ENCODE data around the gene TAL2. TPM values are rescaled to one million over a fixed set of nuclear protein-coding genes. Genes with fewer than 3 reads are reported as not detected.

TAL2 gene
- total and polyA plus RNA-seq, 2 donors = 0.69 TPM; not detected in 1

- peaks cover 3% of the 10 kb centered on the region for H3K36me3 ChIP-seq (ENCODE audit: insufficient read depth)
- H3K4me3 ChIP-seq (ENCODE audit: low read depth, low read length) = no peak overlapping the region
- no peak overlapping the region for H3K27ac ChIP-seq (ENCODE audit: low read depth)
- DNase-seq (ENCODE audit: extremely low spot score) = no peak
- H3K4me1 ChIP-seq (ENCODE audit: insufficient read depth) = no peaks in the 10 kb centered on the region
- 97% methylated on average over 8 of the region's 8 CpGs for WGBS
Measured at GRCh38 chr9:105706156-105706555, 43.9 kb downstream of the TAL2 start.

DNA sequence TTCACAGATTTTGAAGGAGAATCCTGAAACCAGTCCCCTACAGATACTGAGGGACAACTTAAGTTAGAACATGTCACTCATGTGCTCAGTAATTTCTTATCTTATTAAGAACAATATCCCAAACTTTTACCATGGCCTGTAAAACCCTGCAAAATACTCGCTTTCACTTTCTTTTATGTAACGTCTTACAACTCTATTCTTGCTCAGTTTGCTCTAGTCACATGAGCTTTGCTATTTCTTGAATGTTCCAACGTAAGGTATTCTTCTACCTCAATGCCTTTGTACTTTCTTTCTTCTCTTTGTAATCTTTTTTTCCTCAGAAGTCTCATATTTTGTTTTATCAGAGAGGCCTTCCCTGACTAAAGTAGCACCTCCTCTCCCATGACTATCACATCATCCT is 46.1 kb downstream of the TAL2 start:
- WGBS = 89% methylated on average over 3 of the region's 3 CpGs

DNA sequence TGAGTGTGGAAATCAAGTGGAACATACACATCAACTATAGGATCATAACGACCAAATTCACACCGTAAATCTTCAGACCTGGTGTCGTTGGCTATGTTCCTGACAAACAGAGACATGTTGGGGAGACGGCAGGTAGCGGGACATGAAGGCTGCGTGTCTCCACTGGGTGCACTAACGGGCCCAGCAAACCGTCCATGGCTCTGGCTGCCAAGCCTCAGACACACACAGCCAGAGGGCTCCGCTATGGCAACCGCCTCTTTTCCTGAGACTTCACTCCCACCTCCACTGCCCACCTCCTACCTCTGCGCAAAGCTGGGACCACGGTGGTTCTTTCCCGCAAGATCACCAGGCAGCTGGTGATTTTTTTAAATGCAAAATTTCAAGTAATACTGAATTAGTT is 48.4 kb downstream of the TAL2 start:
- 95% methylated on average over 13 of the region's 13 CpGs for WGBS
- Histone ChIP-seq H3K27ac (ENCODE audit: low read depth) (no peak overlapping the region), H3K4me3 (ENCODE audit: low read depth, low read length) (no peak overlapping the region), H3K4me1 (ENCODE audit: insufficient read depth) (no peaks in the 10 kb centered on the region), H3K36me3 (ENCODE audit: insufficient read depth) (peaks cover 3% of the 10 kb centered on the region)
- DNase-seq (ENCODE audit: extremely low spot score) = no peak

More for the DNA sequence above, 46.1 kb downstream of the TAL2 start:
- H3K4me1 ChIP-seq (ENCODE audit: insufficient read depth) = no peaks in the 10 kb centered on the region
- H3K4me3 ChIP-seq (ENCODE audit: low read depth, low read length) = no peak overlapping the region
- H3K27ac ChIP-seq (ENCODE audit: low read depth) = no peak overlapping the region
- no peak for DNase-seq (ENCODE audit: extremely low spot score)
- H3K36me3 ChIP-seq (ENCODE audit: insufficient read depth) = peaks cover 3% of the 10 kb centered on the region

DNA sequence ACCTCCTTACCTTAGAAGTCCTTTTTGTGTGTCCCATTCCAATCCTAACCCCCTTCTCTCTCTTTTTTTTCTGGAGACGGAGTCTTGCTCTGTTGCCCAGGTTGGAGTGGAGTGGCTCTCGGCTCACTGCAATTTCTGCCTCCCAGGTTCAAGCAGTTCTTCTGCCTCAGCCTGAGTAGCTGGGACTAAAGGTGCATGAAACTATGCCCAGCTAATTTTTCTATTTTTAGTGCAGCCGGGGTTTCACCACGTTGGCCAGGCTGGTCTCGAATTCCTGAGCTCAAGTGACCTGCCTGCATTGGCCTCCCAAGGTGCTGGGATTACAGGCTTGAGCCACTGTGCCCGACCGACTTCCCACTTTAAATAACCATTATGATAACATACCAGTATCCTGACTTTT is 49.6 kb downstream of the TAL2 start:
- 78% methylated on average over 7 of the region's 7 CpGs for WGBS
- no peak for DNase-seq (ENCODE audit: extremely low spot score)
- peaks cover 3% of the 10 kb centered on the region for H3K36me3 ChIP-seq (ENCODE audit: insufficient read depth)
- no peak overlapping the region for H3K27ac ChIP-seq (ENCODE audit: low read depth)
- no peak overlapping the region for H3K4me3 ChIP-seq (ENCODE audit: low read depth, low read length)
- H3K4me1 ChIP-seq (ENCODE audit: insufficient read depth) = no peaks in the 10 kb centered on the region

DNA sequence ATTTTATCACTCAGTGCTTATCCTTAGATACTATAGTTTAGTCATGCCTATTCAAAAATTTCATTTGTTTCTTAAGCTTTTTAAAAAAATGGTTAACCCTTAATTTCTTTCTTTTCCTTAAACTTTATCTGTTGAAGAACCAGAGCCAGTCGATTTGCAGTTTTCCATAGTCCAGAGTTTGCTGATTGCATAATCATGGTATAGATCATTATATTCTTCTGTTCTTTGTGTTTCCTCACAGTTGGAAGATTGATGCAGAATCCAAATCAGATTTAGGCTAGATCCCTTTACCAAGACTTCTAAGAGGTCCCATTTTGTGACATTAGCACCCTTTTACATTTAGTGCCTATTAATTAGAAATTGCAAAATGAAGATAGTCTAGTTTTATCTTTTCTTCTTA is 50.0 kb downstream of the TAL2 start:
- Histone ChIP-seq H3K4me1 (ENCODE audit: insufficient read depth) (no peaks in the 10 kb centered on the region), H3K36me3 (ENCODE audit: insufficient read depth) (peaks cover 3% of the 10 kb centered on the region), H3K27ac (ENCODE audit: low read depth) (no peak overlapping the region), H3K4me3 (ENCODE audit: low read depth, low read length) (no peak overlapping the region)
- 85% methylated on average over 1 of the region's 1 CpG for WGBS
- DNase-seq (ENCODE audit: extremely low spot score) = no peak

Other genes with a start within 250 kb of the TAL2 start
- 27.5 TPM for gene FSD1L, start 214.4 kb upstream of the TAL2 start, total RNA-seq
- 1.7 TPM for gene FSD1L, start 214.4 kb upstream of the TAL2 start, polyA plus RNA-seq
- gene FKTN, start 104.3 kb upstream of the TAL2 start, total RNA-seq = 48.9 TPM
- 5.0 TPM for gene FKTN, start 104.3 kb upstream of the TAL2 start, polyA plus RNA-seq
- 15.0 TPM for gene TMEM38B, start 32.1 kb downstream of the TAL2 start, total RNA-seq
- 9.6 TPM for gene TMEM38B, start 32.1 kb downstream of the TAL2 start, polyA plus RNA-seq

Measured in urinary bladder (tissue), 4 donors.